DND-41 (cell line): Measurements from ENCODE around the gene TRPV5.

Experiments
- EZH2 ChIP-seq: IDR thresholded peaks from 3 replicates; pipeline ENCODE4 v1.6.1; 2012; ENCODE audit warnings: borderline replicate concordance, low read depth, mild to moderate bottlenecking, moderate library complexity, low read length, inconsistent platforms; ENCODE audit not compliant: severe bottlenecking
- TF ChIP-seq, protein P1 (sequence below): IDR thresholded peaks from 2 replicates; pipeline ENCODE4 v1.5.1; 2012; ENCODE audit warnings: borderline replicate concordance, low read length, moderate library complexity, mild to moderate bottlenecking; ENCODE audit not compliant: poor library complexity, severe bottlenecking; ENCODE audit errors: extremely low read depth

DNA sequence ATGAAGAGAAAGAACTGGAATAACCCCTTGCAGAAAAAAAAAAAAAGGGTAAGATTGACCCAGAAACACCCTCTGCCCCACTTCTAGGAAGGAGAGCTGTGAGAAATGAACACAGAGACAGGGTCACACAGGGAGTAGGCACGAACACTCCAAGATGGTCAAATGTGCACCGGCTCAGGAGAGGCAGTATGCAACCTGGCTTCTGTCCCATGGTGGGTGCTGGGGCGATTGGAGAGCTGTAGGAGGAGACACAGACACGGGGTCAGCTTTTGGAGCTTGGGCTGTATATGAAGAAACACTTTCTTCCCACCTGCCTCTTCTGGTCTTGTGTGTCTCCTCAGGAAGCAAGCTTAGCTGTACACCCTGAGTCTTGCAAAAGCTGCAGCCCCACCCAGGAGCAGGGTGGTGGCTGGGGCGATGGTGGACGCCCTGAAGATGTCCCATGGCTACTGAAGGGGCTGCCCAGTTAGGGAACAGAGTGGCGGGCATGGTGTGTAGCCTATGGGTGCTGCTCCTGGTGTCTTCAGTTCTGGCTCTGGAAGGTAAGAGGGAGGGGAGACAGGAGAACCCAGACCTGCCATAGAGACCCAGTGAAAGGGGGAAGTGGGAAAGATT, 70.7 kb downstream of the TRPV5 start:
- TF ChIP-seq EZH2: no peak
- TF ChIP-seq, protein P1, sequence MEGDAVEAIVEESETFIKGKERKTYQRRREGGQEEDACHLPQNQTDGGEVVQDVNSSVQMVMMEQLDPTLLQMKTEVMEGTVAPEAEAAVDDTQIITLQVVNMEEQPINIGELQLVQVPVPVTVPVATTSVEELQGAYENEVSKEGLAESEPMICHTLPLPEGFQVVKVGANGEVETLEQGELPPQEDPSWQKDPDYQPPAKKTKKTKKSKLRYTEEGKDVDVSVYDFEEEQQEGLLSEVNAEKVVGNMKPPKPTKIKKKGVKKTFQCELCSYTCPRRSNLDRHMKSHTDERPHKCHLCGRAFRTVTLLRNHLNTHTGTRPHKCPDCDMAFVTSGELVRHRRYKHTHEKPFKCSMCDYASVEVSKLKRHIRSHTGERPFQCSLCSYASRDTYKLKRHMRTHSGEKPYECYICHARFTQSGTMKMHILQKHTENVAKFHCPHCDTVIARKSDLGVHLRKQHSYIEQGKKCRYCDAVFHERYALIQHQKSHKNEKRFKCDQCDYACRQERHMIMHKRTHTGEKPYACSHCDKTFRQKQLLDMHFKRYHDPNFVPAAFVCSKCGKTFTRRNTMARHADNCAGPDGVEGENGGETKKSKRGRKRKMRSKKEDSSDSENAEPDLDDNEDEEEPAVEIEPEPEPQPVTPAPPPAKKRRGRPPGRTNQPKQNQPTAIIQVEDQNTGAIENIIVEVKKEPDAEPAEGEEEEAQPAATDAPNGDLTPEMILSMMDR: no peak
